IPS DF 6.9 (cell line): ENCODE results near the gene BIK.
"Not testable (repeated sequence)": the region's sequence is repeated elsewhere in the genome, so short reads cannot be mapped to it uniquely, and the experiment has no call there.

Experiments used
- DNase-seq: peaks from one replicate; pipeline ENCODE4 v3.0.0-alpha.2; 2013; ENCODE audit warnings: low read depth, low spot score
- H3K27ac ChIP-seq: one replicate; pipeline ENCODE4 v1.5.1; 2013; ENCODE audit warnings: low read length, control low read depth
- H3K27me3 ChIP-seq: 2 replicates; pipeline ENCODE4 v1.6.1; 2013; ENCODE audit warnings: mild to moderate bottlenecking, low read length; ENCODE audit not compliant: control insufficient read depth, insufficient read depth
- H3K36me3 ChIP-seq: 2 replicates; pipeline ENCODE4 v1.6.1; 2013; ENCODE audit warnings: low read length; ENCODE audit not compliant: control insufficient read depth, insufficient read depth
- H3K4me1 ChIP-seq: 2 replicates; pipeline ENCODE4 v1.6.1; 2013; ENCODE audit warnings: low read length; ENCODE audit not compliant: control insufficient read depth, insufficient read depth
- H3K4me3 ChIP-seq: 2 replicates; pipeline ENCODE4 v1.5.1; 2013; ENCODE audit warnings: mild to moderate bottlenecking, low read length
- H3K9me3 ChIP-seq: 2 replicates; pipeline ENCODE4 v1.6.1; 2013; ENCODE audit warnings: low read length, inconsistent platforms; ENCODE audit not compliant: control insufficient read depth, insufficient read depth
- WGBS: extraction: QIAGEN DNeasy Blood & Tissue Kit; methylation state at CpG from one replicate; pipeline ENCODE4 v1.1.7; 2013; ENCODE audit warnings: mixed read lengths, missing lambda C conversion rate; ENCODE audit not compliant: insufficient read length, insufficient coverage; 5-methylcytosine and 5-hydroxymethylcytosine counted together

Gene BIK

GRCh38 chr22:43104056-43104625, 6.4 kb upstream of the BIK start:
- H3K4me3 ChIP-seq, H3K27ac ChIP-seq, H3K27me3 ChIP-seq, H3K9me3 ChIP-seq, H3K36me3 ChIP-seq, H3K4me1 ChIP-seq, DNase-seq: not testable (repeated sequence)
- no CpG with 5 or more reads among the region's 15 CpGs for WGBS

- not testable (repeated sequence) for H3K4me3 ChIP-seq, H3K4me1 ChIP-seq, DNase-seq, H3K27me3 ChIP-seq, H3K9me3 ChIP-seq, H3K36me3 ChIP-seq, H3K27ac ChIP-seq
- no CpG with 5 or more reads among the region's 3 CpGs for WGBS
Observed at GRCh38 chr22:43104950-43105349, 5.6 kb upstream of the BIK start.

GRCh38 chr22:43106302-43106701, 4.2 kb upstream of the BIK start:
- peaks cover 1% of the 10 kb centered on the region; the same call in 1 of the 2 replicates for H3K4me1 ChIP-seq

GRCh38 chr22:43109511-43109910, 1.0 kb upstream of the BIK start:
- H3K4me1 ChIP-seq, result peaks cover 1% of the 10 kb centered on the region; the same call in 1 of the 2 replicates
- no peak overlapping the region; the same call in 1 of the 2 replicates for H3K4me3 ChIP-seq
- H3K9me3 ChIP-seq, result no peaks in the 10 kb centered on the region
- peaks cover 19% of the 10 kb centered on the region for H3K27me3 ChIP-seq
- H3K36me3 ChIP-seq, result no peaks in the 10 kb centered on the region
- no CpG with 5 or more reads among the region's 5 CpGs for WGBS
- H3K27ac ChIP-seq, result no peak overlapping the region
- no peak for DNase-seq

More at GRCh38 chr22:43106302-43106701, 4.2 kb upstream of the BIK start:
- Histone ChIP-seq H3K4me3 (no peak overlapping the region), H3K36me3 (no peaks in the 10 kb centered on the region), H3K27me3 (peaks cover 12% of the 10 kb centered on the region; the same call in 1 of the 2 replicates), H3K9me3 (no peaks in the 10 kb centered on the region), H3K27ac (no peak overlapping the region)
- WGBS, result no CpG with 5 or more reads among the region's 8 CpGs
- no peak for DNase-seq

GRCh38 chr22:43109921-43110443, 568 bp upstream of the BIK start:
- Histone ChIP-seq H3K4me1 (peaks cover 1% of the 10 kb centered on the region; the same call in 1 of the 2 replicates), H3K9me3 (no peaks in the 10 kb centered on the region), H3K36me3 (no peaks in the 10 kb centered on the region), H3K27ac (no peak overlapping the region), H3K4me3 (peak overlapping the region; percentile 9; the same call in 1 of the 2 replicates), H3K27me3 (peaks cover 19% of the 10 kb centered on the region)
- DNase-seq, result no peak
- no CpG with 5 or more reads among the region's 32 CpGs for WGBS

GRCh38 chr22:43110927-43111623, 525 bp downstream of the BIK start:
- DNase-seq, result no peak
- WGBS, result no CpG with 5 or more reads among the region's 86 CpGs
- H3K36me3 ChIP-seq, result no peaks in the 10 kb centered on the region
- H3K4me1 ChIP-seq, result peaks cover 1% of the 10 kb centered on the region; the same call in 1 of the 2 replicates
- H3K27me3 ChIP-seq, result peaks cover 19% of the 10 kb centered on the region
- H3K4me3 ChIP-seq, result peak overlapping the region; percentile 64; the same call in 1 of the 2 replicates
- H3K27ac ChIP-seq, result no peak overlapping the region
- H3K9me3 ChIP-seq, result no peaks in the 10 kb centered on the region

- no peaks in the 10 kb centered on the region for H3K9me3 ChIP-seq
- peaks cover 1% of the 10 kb centered on the region for H3K4me1 ChIP-seq
- H3K36me3 ChIP-seq, result no peaks in the 10 kb centered on the region
- no peak overlapping the region for H3K4me3 ChIP-seq
- H3K27ac ChIP-seq, result no peak overlapping the region
- WGBS, result no CpG with 5 or more reads among the region's 13 CpGs
- no peak for DNase-seq
- peaks cover 18% of the 10 kb centered on the region for H3K27me3 ChIP-seq
Observed at GRCh38 chr22:43113526-43114251, 3.1 kb downstream of the BIK start.

GRCh38 chr22:43114958-43115357, 4.4 kb downstream of the BIK start:
- no CpG with 5 or more reads among the region's 5 CpGs for WGBS
- Histone ChIP-seq H3K4me3 (no peak overlapping the region), H3K9me3 (no peaks in the 10 kb centered on the region), H3K27ac (no peak overlapping the region), H3K27me3 (peaks cover 13% of the 10 kb centered on the region), H3K36me3 (no peaks in the 10 kb centered on the region), H3K4me1 (no peaks in the 10 kb centered on the region; the same call in 1 of the 2 replicates)
- no peak for DNase-seq

GRCh38 chr22:43116932-43117331, 6.4 kb downstream of the BIK start:
- Histone ChIP-seq H3K27me3 (peaks cover under 1% of the 10 kb centered on the region; the same call in 1 of the 2 replicates), H3K36me3 (no peaks in the 10 kb centered on the region), H3K9me3 (no peaks in the 10 kb centered on the region), H3K27ac (no peak overlapping the region), H3K4me1 (no peaks in the 10 kb centered on the region; the same call in 1 of the 2 replicates), H3K4me3 (no peak overlapping the region)
- no CpG with 5 or more reads among the region's 7 CpGs for WGBS
- no peak for DNase-seq
